Choroid plexus epithelial cell (primary cell): Measurements from ENCODE around the gene NUP214.

Source experiments
- DNase-seq: peaks from one replicate; pipeline ENCODE4 v3.0.0-alpha.2; 2010; ENCODE audit warnings: low read depth
- H3K4me3 ChIP-seq: 2 replicates; pipeline ENCODE4 v1.5.1; 2011; ENCODE audit warnings: low read depth, mild to moderate bottlenecking, control low read depth, low read length, moderate library complexity
- CTCF ChIP-seq: conservative IDR thresholded peaks from 2 replicates; pipeline ENCODE4 v1.5.1; 2011; ENCODE audit warnings: low read depth, mild to moderate bottlenecking, control low read depth, inconsistent platforms, low read length, moderate library complexity

NUP214 gene

GRCh38 chr9:131282688-131283422, 157.5 kb downstream of the NUP214 start:
- peak; percentile 45 for DNase-seq
- no peak overlapping the region for H3K4me3 ChIP-seq
- TF ChIP-seq CTCF, result no peak
